ENCODE results near the gene SEPTIN7.

SEPTIN7 gene

GRCh38 chr7:35792472-35792871 is 8.4 kb upstream of the SEPTIN7 start:
- no peak for DNase-seq

GRCh38 chr7:35792873-35793489 is 7.9 kb upstream of the SEPTIN7 start:
- DNase-seq = no peak

- no peak for DNase-seq
These were observed 3.5 kb upstream of the SEPTIN7 start for GRCh38 chr7:35797311-35797710.

GRCh38 chr7:35799846-35800717 is 775 bp upstream of the SEPTIN7 start:
- peak in 1 of 2 experiments; percentile 76 for DNase-seq

GRCh38 chr7:35801392-35802101 is 690 bp downstream of the SEPTIN7 start:
- peak; percentile 0 to 7 for DNase-seq

- no peak for DNase-seq
These were observed 1.2 kb downstream of the SEPTIN7 start for GRCh38 chr7:35802102-35802466.

- no peak for DNase-seq
These were observed 1.8 kb downstream of the SEPTIN7 start for GRCh38 chr7:35802649-35803048.

GRCh38 chr7:35804231-35804970 is 3.5 kb downstream of the SEPTIN7 start:
- DNase-seq = no peak

- DNase-seq = no peak
These were observed 5.0 kb downstream of the SEPTIN7 start for GRCh38 chr7:35805876-35806275.

- no peak for DNase-seq
These were observed 15.7 kb downstream of the SEPTIN7 start for GRCh38 chr7:35816514-35816913.

- DNase-seq = no peak
These were observed 16.3 kb downstream of the SEPTIN7 start for GRCh38 chr7:35817181-35817580.

GRCh38 chr7:35817930-35818329 is 17.1 kb downstream of the SEPTIN7 start:
- DNase-seq = no peak

GRCh38 chr7:35818513-35818912 is 17.7 kb downstream of the SEPTIN7 start:
- DNase-seq = no peak

GRCh38 chr7:35819310-35819709 is 18.5 kb downstream of the SEPTIN7 start:
- no peak for DNase-seq

GRCh38 chr7:35819954-35820703 is 19.3 kb downstream of the SEPTIN7 start:
- DNase-seq = no peak

GRCh38 chr7:35820858-35821257 is 20.0 kb downstream of the SEPTIN7 start:
- DNase-seq = no peak

GRCh38 chr7:35823440-35823839 is 22.6 kb downstream of the SEPTIN7 start:
- no peak for DNase-seq

GRCh38 chr7:35825974-35826373 is 25.1 kb downstream of the SEPTIN7 start:
- DNase-seq = no peak

GRCh38 chr7:35826751-35827150 is 25.9 kb downstream of the SEPTIN7 start:
- DNase-seq = no peak

GRCh38 chr7:35828817-35829216 is 28.0 kb downstream of the SEPTIN7 start:
- no peak for DNase-seq

GRCh38 chr7:35831208-35831607 is 30.4 kb downstream of the SEPTIN7 start:
- DNase-seq = no peak
